Brain microvascular endothelial cell (primary cell): ENCODE measurements around the gene CSMD2.

Experiments used
- DNase-seq: peaks from one replicate; pipeline ENCODE4 v3.0.0-alpha.2; 2020
- H3K27ac ChIP-seq: fragments of 250-450 bp; sonication (Bioruptor Pico); 2 replicates; pipeline ENCODE4 v1.5.1; 2020; ENCODE audit warnings: mild to moderate bottlenecking, moderate library complexity
- H3K27me3 ChIP-seq: fragments of 250-450 bp; sonication (Bioruptor Pico); replicated peaks from 2 replicates; pipeline ENCODE4 v1.5.1; 2020; ENCODE audit warnings: mild to moderate bottlenecking
- H3K36me3 ChIP-seq: fragments of 250-450 bp; sonication (Bioruptor Pico); replicated peaks from 2 replicates; pipeline ENCODE4 v1.5.1; 2020; ENCODE audit warnings: mild to moderate bottlenecking
- H3K4me3 ChIP-seq: 2 replicates; pipeline ENCODE4 v1.5.1; 2011; ENCODE audit warnings: low read depth, mild to moderate bottlenecking, control low read depth, low read length, moderate library complexity
- in situ Hi-C: cut with HindIII; loops from 2 replicates; pipeline ENCODE4 v1.10.0; 2017; ENCODE audit warnings: low sequenced_read_pairs, low pct_ligation_motif_present
- TF ChIP-seq, protein P1 (sequence below): IDR thresholded peaks from 2 replicates; pipeline ENCODE4 v1.5.1; 2011; ENCODE audit warnings: low read depth, mild to moderate bottlenecking, moderate library complexity, low read length, control low read depth, inconsistent platforms; ENCODE audit errors: missing control alignments

The CSMD2 gene

DNA sequence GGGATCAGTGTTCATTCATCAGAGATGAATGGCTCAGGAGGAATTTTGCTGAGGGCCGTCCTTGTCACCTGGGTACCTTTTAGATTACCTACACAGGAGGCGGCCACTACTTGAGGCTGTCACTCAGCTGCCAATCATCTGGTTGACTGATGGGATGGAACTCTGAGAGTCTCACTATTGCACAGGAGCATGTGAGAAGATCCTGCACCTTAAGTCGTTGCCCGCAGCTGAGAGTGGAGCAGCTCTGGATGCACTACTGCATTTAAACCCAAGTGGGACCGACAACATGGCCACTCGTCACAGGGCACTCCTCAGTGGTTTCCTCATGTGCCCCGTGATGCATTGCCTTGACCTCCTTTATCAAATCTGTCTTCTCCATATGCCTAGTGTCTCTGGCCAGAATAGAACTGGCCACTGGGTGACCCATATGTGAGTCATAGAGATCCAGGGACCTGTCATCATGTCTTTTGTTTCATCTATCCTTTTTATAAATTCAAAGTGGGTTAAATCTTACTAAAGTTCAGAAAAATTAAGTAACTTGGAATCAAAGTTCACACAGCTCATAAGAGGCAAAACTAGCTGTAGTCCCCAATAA, 527.1 kb downstream of the CSMD2 start:
- in situ Hi-C loops, result no loop called here
- Histone ChIP-seq H3K27me3 (no peaks in the 10 kb centered on the region), H3K27ac (no peak overlapping the region), H3K4me3 (no peak overlapping the region), H3K36me3 (no peaks in the 10 kb centered on the region)
- TF ChIP-seq, protein P1, sequence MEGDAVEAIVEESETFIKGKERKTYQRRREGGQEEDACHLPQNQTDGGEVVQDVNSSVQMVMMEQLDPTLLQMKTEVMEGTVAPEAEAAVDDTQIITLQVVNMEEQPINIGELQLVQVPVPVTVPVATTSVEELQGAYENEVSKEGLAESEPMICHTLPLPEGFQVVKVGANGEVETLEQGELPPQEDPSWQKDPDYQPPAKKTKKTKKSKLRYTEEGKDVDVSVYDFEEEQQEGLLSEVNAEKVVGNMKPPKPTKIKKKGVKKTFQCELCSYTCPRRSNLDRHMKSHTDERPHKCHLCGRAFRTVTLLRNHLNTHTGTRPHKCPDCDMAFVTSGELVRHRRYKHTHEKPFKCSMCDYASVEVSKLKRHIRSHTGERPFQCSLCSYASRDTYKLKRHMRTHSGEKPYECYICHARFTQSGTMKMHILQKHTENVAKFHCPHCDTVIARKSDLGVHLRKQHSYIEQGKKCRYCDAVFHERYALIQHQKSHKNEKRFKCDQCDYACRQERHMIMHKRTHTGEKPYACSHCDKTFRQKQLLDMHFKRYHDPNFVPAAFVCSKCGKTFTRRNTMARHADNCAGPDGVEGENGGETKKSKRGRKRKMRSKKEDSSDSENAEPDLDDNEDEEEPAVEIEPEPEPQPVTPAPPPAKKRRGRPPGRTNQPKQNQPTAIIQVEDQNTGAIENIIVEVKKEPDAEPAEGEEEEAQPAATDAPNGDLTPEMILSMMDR, result no peak
- no peak for DNase-seq

DNA sequence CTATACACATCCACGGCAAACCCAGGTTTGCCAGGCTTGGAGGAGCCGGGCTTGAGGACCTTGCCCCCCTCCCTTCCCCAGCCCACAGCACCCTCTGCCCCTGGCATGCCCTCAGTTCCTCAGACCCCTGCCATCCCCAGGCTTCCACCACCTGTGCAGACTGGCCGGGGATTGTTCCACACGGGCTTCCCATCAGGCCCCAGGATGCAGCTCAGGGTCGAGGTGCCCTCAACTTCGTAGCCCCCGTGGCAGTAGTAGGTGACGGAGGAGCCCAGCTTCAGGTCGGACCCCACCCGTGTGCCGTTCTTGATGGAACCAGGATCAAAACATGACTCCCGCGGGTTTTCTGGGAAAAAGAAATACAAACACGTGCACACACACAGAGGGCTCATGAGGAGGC, 528.8 kb downstream of the CSMD2 start:
- no peak overlapping the region for H3K4me3 ChIP-seq
- DNase-seq, result no peak
- no peak overlapping the region for H3K27ac ChIP-seq
- H3K36me3 ChIP-seq, result no peaks in the 10 kb centered on the region
- no peaks in the 10 kb centered on the region for H3K27me3 ChIP-seq
- TF ChIP-seq, protein P1, result no peak
- in situ Hi-C loops, result no loop called here

DNA sequence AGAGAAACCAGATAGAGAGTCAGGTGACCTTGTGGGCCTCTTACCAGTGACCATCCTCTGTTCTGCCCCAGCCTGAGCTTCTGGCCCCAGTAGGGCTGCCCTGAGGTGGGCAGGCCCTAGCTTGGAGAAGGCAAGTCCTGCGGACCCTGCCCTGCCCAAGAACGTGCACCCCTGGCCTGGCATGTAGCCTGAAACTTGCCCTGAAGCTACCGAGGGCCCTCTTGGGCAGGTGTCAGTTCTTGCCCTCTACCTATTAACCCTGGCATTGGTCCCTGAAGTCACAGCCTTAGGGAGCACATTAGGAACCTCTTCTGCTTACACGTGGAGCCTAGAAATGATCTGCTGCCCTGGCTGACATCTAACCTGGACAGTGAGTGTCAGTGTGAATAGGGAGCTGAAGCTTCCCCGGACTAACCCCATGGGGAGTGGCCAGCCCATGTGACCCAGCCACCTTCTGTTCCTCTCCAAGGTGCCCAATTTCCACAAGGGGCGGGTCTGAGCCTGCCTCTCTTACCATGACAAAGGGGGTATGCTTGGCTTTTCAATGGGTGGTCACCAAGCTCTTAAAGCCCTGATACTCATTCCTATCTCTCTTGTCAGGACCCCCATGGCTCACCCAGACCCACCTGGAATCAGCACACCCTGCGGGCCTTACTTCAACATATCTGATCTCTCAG, 529.6 kb downstream of the CSMD2 start:
- TF ChIP-seq, protein P1, result no peak
- H3K4me3 ChIP-seq, result no peak overlapping the region
- DNase-seq, result no peak
- H3K27ac ChIP-seq, result no peak overlapping the region
- H3K36me3 ChIP-seq, result no peaks in the 10 kb centered on the region
- H3K27me3 ChIP-seq, result no peaks in the 10 kb centered on the region
- in situ Hi-C loops, result no loop called here

GRCh38 chr1:33634806-33635205, 530.2 kb downstream of the CSMD2 start:
- no peak for DNase-seq
- TF ChIP-seq, protein P1, result peak; percentile 77
- no peak overlapping the region for H3K27ac ChIP-seq
- no peaks in the 10 kb centered on the region for H3K27me3 ChIP-seq
- no peaks in the 10 kb centered on the region for H3K36me3 ChIP-seq
- H3K4me3 ChIP-seq, result no peak overlapping the region
- in situ Hi-C loops, result no loop called here

GRCh38 chr1:33634143-33634542, 530.9 kb downstream of the CSMD2 start:
- TF ChIP-seq, protein P1, result no peak
- in situ Hi-C loops, result no loop called here
- Histone ChIP-seq H3K4me3 (no peak overlapping the region), H3K36me3 (no peaks in the 10 kb centered on the region), H3K27ac (no peak overlapping the region), H3K27me3 (no peaks in the 10 kb centered on the region)
- DNase-seq, result no peak
